ENCODE measurements around the gene NOS2. TPM values are rescaled to one million over a fixed set of nuclear protein-coding genes. Genes with fewer than 3 reads are reported as not detected.
"Not testable (repeated sequence)": the region's sequence is repeated elsewhere in the genome, so short reads cannot be mapped to it uniquely, and the experiment has no call there.

Gene NOS2
- total RNA-seq, 1 experiment from 2014 or later, result 0.67 TPM

DNA sequence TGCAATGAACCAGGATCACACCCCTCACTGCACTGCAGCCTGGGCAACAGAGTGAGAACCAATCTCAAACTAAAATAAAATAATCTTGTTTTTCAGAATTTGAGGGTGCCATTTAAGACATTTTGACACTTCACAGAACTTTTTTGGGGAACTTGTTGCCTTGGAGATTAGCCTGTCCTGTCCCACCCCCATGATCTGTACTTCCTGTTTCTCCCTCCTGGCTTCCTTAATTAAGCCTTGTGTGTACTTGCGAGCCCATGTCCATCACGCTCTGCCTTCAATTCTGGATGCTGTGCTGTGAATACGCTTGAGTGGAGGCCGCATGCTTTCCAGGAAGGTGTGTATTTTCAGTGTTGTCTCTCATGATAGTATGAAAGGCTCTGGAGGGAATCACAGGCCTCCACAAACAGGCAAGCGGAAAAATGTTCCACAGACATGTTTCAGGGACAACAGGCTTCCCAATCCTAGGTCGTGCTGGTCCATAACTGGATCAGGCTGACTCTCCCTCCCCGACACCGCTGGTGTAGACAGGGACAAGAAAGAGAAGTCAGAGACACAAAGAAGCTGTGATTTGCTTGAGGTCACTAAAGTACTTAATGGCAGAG, 56.9 kb downstream of the NOS2 start:
- no peak for TF ChIP-seq EZH2 (IDR thresholded peaks at IDR 0.05; ENCODE audit: borderline replicate concordance, low read depth, low read length, poor library complexity, severe bottlenecking)
- TF ChIP-seq, protein P1, sequence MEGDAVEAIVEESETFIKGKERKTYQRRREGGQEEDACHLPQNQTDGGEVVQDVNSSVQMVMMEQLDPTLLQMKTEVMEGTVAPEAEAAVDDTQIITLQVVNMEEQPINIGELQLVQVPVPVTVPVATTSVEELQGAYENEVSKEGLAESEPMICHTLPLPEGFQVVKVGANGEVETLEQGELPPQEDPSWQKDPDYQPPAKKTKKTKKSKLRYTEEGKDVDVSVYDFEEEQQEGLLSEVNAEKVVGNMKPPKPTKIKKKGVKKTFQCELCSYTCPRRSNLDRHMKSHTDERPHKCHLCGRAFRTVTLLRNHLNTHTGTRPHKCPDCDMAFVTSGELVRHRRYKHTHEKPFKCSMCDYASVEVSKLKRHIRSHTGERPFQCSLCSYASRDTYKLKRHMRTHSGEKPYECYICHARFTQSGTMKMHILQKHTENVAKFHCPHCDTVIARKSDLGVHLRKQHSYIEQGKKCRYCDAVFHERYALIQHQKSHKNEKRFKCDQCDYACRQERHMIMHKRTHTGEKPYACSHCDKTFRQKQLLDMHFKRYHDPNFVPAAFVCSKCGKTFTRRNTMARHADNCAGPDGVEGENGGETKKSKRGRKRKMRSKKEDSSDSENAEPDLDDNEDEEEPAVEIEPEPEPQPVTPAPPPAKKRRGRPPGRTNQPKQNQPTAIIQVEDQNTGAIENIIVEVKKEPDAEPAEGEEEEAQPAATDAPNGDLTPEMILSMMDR (conservative IDR thresholded peaks at IDR 0.05; ENCODE audit: low read depth, low read length), result no peak
- intact Hi-C loops (cut with micrococcal nuclease; ENCODE audit: unreplicated experiment), result no loop called here
- H3K27me3 ChIP-seq (replicated peaks; ENCODE audit: insufficient read depth, low read depth, low read length, poor library complexity), result no peaks in the 10 kb centered on the region
- BruUV-seq (replicated peaks), result no TSS peak
- H3K4me1 ChIP-seq (ENCODE audit: insufficient read depth, low read length, poor library complexity, severe bottlenecking), result no peaks in the 10 kb centered on the region
- ChIA-PET CTCF (interaction anchor here (0.6 kb wide), 1 partner anchor 15 kb away, joined by 4 read pairs; no protein-coding TSS in a partner anchor), POLR2A (ENCODE audit: low non-redundant PET) (no interaction called here)
- no peak overlapping the region for H3K4me3 ChIP-seq (ENCODE audit: low read depth, low read length, poor library complexity, severe bottlenecking)
- DNase-seq (ENCODE audit: low spot score), result no peak
- H3K27ac ChIP-seq (ENCODE audit: low read depth, low read length, poor library complexity, severe bottlenecking), result no peak overlapping the region
- no peaks in the 10 kb centered on the region for H3K36me3 ChIP-seq (ENCODE audit: insufficient read depth, low read length, poor library complexity, severe bottlenecking)
- no peaks in the 10 kb centered on the region for H3K9me3 ChIP-seq (ENCODE audit: low read depth, low read length, poor library complexity, severe bottlenecking)

DNA sequence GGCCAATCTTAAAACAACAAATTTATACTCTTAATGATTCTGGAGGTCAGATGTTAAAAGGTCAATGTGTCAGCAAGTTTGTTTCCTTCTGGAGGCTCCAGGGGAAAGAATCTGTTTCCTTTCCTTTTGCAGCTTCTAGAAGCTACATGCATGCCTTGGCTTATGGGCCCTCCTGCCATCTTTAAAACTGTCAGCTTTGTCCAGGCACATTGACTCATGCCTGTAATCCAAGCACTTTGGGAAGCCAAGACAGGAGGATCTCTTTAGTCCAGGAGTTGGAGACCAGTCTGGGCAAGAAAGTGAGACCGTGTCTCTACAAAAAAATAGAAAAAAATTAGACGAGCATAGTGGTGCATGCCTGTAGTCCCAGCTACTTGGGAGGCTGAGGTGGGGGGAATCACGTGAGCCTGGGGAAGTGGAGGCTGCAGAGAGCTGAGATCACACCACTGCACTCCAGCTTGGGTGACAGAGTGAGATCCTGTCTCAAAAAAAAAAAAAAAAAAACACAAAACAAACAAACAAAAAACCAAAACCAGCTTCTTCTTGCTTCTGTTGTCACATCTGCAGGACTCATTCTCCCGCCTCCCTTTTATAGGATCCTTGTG, 58.3 kb downstream of the NOS2 start:
- no peaks in the 10 kb centered on the region for H3K36me3 ChIP-seq (ENCODE audit: insufficient read depth, low read length, poor library complexity, severe bottlenecking)
- TF ChIP-seq EZH2 (IDR thresholded peaks at IDR 0.05; ENCODE audit: borderline replicate concordance, low read depth, low read length, poor library complexity, severe bottlenecking), result no peak
- TF ChIP-seq, protein P1 (conservative IDR thresholded peaks at IDR 0.05; ENCODE audit: low read depth, low read length), result no peak
- H3K4me3 ChIP-seq (ENCODE audit: low read depth, low read length, poor library complexity, severe bottlenecking), result no peak overlapping the region
- CTCF ChIA-PET, result no interaction called here
- H3K4me1 ChIP-seq (ENCODE audit: insufficient read depth, low read length, poor library complexity, severe bottlenecking), result no peaks in the 10 kb centered on the region
- BruUV-seq (replicated peaks), result no TSS peak
- H3K27me3 ChIP-seq (replicated peaks; ENCODE audit: insufficient read depth, low read depth, low read length, poor library complexity), result no peaks in the 10 kb centered on the region
- POLR2A ChIA-PET (ENCODE audit: low non-redundant PET), result no interaction called here
- no peak for DNase-seq (ENCODE audit: low spot score)
- H3K9me3 ChIP-seq (ENCODE audit: low read depth, low read length, poor library complexity, severe bottlenecking), result no peaks in the 10 kb centered on the region
- no peak overlapping the region for H3K27ac ChIP-seq (ENCODE audit: low read depth, low read length, poor library complexity, severe bottlenecking)
- intact Hi-C loops (cut with micrococcal nuclease; ENCODE audit: unreplicated experiment), result no loop called here

DNA sequence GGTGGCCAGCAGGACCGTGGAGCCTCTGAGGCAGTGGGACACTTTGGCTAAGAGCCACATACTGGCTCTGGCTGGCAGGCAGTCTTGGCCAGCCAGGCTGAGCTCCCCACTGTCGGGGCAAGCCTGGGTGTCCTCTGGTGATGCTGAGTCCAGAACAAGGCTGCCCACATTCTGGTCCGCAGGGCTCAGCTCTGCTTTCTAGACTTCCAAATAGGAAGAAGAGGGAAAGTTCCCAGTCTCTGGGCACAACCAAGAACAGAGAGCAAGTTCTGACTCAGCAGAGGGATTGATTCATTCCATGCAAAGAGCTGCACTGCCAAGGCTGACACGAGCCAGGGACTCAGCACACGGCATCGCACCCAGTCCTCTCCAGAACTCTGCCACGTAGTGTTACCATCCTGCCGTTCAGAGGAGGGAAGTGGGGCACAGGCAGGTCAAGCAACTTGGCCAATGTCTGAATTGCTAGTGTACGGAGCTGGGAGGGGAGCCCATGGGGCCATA, 58.9 kb downstream of the NOS2 start:
- Histone ChIP-seq H3K27me3 (replicated peaks; ENCODE audit: insufficient read depth, low read depth, low read length, poor library complexity) (no peaks in the 10 kb centered on the region), H3K27ac (ENCODE audit: low read depth, low read length, poor library complexity, severe bottlenecking) (no peak overlapping the region), H3K4me1 (ENCODE audit: insufficient read depth, low read length, poor library complexity, severe bottlenecking) (no peaks in the 10 kb centered on the region), H3K36me3 (ENCODE audit: insufficient read depth, low read length, poor library complexity, severe bottlenecking) (no peaks in the 10 kb centered on the region), H3K4me3 (ENCODE audit: low read depth, low read length, poor library complexity, severe bottlenecking) (no peak overlapping the region), H3K9me3 (ENCODE audit: low read depth, low read length, poor library complexity, severe bottlenecking) (no peaks in the 10 kb centered on the region)
- DNase-seq (ENCODE audit: low spot score), result no peak
- intact Hi-C loops (cut with micrococcal nuclease; ENCODE audit: unreplicated experiment), result no loop called here
- BruUV-seq (replicated peaks), result no TSS peak
- POLR2A ChIA-PET (ENCODE audit: low non-redundant PET), result no interaction called here
- TF ChIP-seq, protein P1 (conservative IDR thresholded peaks at IDR 0.05; ENCODE audit: low read depth, low read length), result no peak
- no peak for TF ChIP-seq EZH2 (IDR thresholded peaks at IDR 0.05; ENCODE audit: borderline replicate concordance, low read depth, low read length, poor library complexity, severe bottlenecking)
- CTCF ChIA-PET, result no interaction called here

DNA sequence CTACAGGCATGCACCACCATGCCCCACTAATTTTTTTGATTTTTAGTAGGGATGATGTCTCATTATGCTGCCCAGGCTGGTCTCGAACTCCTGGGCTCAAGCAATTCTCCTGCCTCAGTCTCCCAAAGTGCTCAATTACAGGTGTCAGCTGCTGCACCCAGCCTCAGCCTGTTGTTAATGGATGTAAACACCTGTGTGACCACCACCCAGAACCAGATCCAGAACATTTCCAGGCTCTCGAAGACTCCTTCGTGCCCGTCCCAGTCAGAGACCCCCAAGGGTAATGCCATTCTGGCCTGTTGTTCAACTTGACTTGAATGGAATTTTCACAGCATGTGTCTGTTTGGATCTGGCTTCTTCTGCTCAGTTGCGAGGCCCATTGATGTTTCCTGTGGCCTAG, 59.8 kb downstream of the NOS2 start:
- H3K27me3 ChIP-seq (replicated peaks; ENCODE audit: insufficient read depth, low read depth, low read length, poor library complexity); H3K4me3 ChIP-seq (ENCODE audit: low read depth, low read length, poor library complexity, severe bottlenecking); H3K27ac ChIP-seq (ENCODE audit: low read depth, low read length, poor library complexity, severe bottlenecking); BruUV-seq (replicated peaks); H3K4me1 ChIP-seq (ENCODE audit: insufficient read depth, low read length, poor library complexity, severe bottlenecking); intact Hi-C loops (cut with micrococcal nuclease; ENCODE audit: unreplicated experiment); H3K36me3 ChIP-seq (ENCODE audit: insufficient read depth, low read length, poor library complexity, severe bottlenecking); DNase-seq (ENCODE audit: low spot score); H3K9me3 ChIP-seq (ENCODE audit: low read depth, low read length, poor library complexity, severe bottlenecking): not testable (repeated sequence)
- ChIA-PET POLR2A (ENCODE audit: low non-redundant PET) (interaction anchor here (0.6 kb wide), 1 partner anchor 14 kb away, joined by 8 read pairs; no protein-coding TSS in a partner anchor), CTCF (interaction anchor here (1.0 kb wide), 1 partner anchor 19 kb away, joined by 3 read pairs; no protein-coding TSS in a partner anchor)

All from A673 (cell line).